Measurements from ENCODE around the gene AMOTL1. TPM values are rescaled to one million over a fixed set of nuclear protein-coding genes. Genes with fewer than 3 reads are reported as not detected.

Gene AMOTL1
- polyA plus RNA-seq, 2 donors, result 11.3 to 15.4 TPM

GRCh38 chr11:94920311-94920710 lies 152.2 kb downstream of the AMOTL1 start:
- H3K36me3 ChIP-seq (ENCODE audit: control insufficient read depth in 2 of 2, insufficient read depth in 2 of 2, low read length in 1 of 2), result no peaks in the 10 kb centered on the region
- no peaks in the 10 kb centered on the region for H3K27me3 ChIP-seq (ENCODE audit: control insufficient read depth in 1 of 2, insufficient read depth in 2 of 2, low read length in 2 of 2)
- no peak overlapping the region for H3K4me3 ChIP-seq (ENCODE audit: low read depth in 1 of 2, low read length in 2 of 2)
- no peaks in the 10 kb centered on the region for H3K4me1 ChIP-seq (ENCODE audit: control insufficient read depth in 2 of 2, insufficient read depth in 2 of 2, low read length in 1 of 2)
- no peaks in the 10 kb centered on the region for H3K9me3 ChIP-seq (ENCODE audit: control insufficient read depth in 2 of 2, insufficient read depth in 1 of 2, low read depth in 1 of 2, low read length in 1 of 2)
- no peak overlapping the region for H3K27ac ChIP-seq (ENCODE audit: low read depth in 2 of 2, low read length in 1 of 2)

GRCh38 chr11:94922321-94923003 lies 154.3 kb downstream of the AMOTL1 start:
- WGBS, 2 donors, result 72 to 81% methylated on average over 5 of the region's 5 CpGs
- no peaks in the 10 kb centered on the region for H3K36me3 ChIP-seq (ENCODE audit: control insufficient read depth in 2 of 2, insufficient read depth in 2 of 2, low read length in 1 of 2)
- H3K4me1 ChIP-seq (ENCODE audit: control insufficient read depth in 2 of 2, insufficient read depth in 2 of 2, low read length in 1 of 2), result peaks cover 0 to 6% of the 10 kb centered on the region in 2 donors

GRCh38 chr11:94923004-94923334 lies 154.8 kb downstream of the AMOTL1 start:
- WGBS, 2 donors, result 93 to 95% methylated on average over 2 of the region's 2 CpGs
- H3K9me3 ChIP-seq (ENCODE audit: control insufficient read depth in 2 of 2, insufficient read depth in 1 of 2, low read depth in 1 of 2, low read length in 1 of 2), result no peaks in the 10 kb centered on the region
- no peak overlapping the region for H3K27ac ChIP-seq (ENCODE audit: low read depth in 2 of 2, low read length in 1 of 2)
- no peaks in the 10 kb centered on the region for H3K36me3 ChIP-seq (ENCODE audit: control insufficient read depth in 2 of 2, insufficient read depth in 2 of 2, low read length in 1 of 2)
- no peaks in the 10 kb centered on the region for H3K27me3 ChIP-seq (ENCODE audit: control insufficient read depth in 1 of 2, insufficient read depth in 2 of 2, low read length in 2 of 2)
- H3K4me3 ChIP-seq (ENCODE audit: low read depth in 1 of 2, low read length in 2 of 2), result no peak overlapping the region
- peaks cover 0 to 9% of the 10 kb centered on the region in 2 donors for H3K4me1 ChIP-seq (ENCODE audit: control insufficient read depth in 2 of 2, insufficient read depth in 2 of 2, low read length in 1 of 2)

More at GRCh38 chr11:94922321-94923003, 154.3 kb downstream of the AMOTL1 start:
- Histone ChIP-seq H3K9me3 (ENCODE audit: control insufficient read depth in 2 of 2, insufficient read depth in 1 of 2, low read depth in 1 of 2, low read length in 1 of 2) (no peaks in the 10 kb centered on the region), H3K27ac (ENCODE audit: low read depth in 2 of 2, low read length in 1 of 2) (no peak overlapping the region), H3K4me3 (ENCODE audit: low read depth in 1 of 2, low read length in 2 of 2) (no peak overlapping the region), H3K27me3 (ENCODE audit: control insufficient read depth in 1 of 2, insufficient read depth in 2 of 2, low read length in 2 of 2) (no peaks in the 10 kb centered on the region)

GRCh38 chr11:94924171-94924572 lies 156.0 kb downstream of the AMOTL1 start:
- Histone ChIP-seq H3K9me3 (ENCODE audit: control insufficient read depth in 2 of 2, insufficient read depth in 1 of 2, low read depth in 1 of 2, low read length in 1 of 2) (no peaks in the 10 kb centered on the region), H3K4me1 (ENCODE audit: control insufficient read depth in 2 of 2, insufficient read depth in 2 of 2, low read length in 1 of 2) (peaks cover 0 to 9% of the 10 kb centered on the region in 2 donors), H3K36me3 (ENCODE audit: control insufficient read depth in 2 of 2, insufficient read depth in 2 of 2, low read length in 1 of 2) (no peaks in the 10 kb centered on the region), H3K27me3 (ENCODE audit: control insufficient read depth in 1 of 2, insufficient read depth in 2 of 2, low read length in 2 of 2) (no peaks in the 10 kb centered on the region), H3K4me3 (ENCODE audit: low read depth in 1 of 2, low read length in 2 of 2) (no peak overlapping the region), H3K27ac (ENCODE audit: low read depth in 2 of 2, low read length in 1 of 2) (no peak overlapping the region)
- WGBS, 2 donors, result 57 to 59% methylated on average over 6 of the region's 6 CpGs

GRCh38 chr11:94924612-94925011 lies 156.5 kb downstream of the AMOTL1 start:
- H3K9me3 ChIP-seq (ENCODE audit: control insufficient read depth in 2 of 2, insufficient read depth in 1 of 2, low read depth in 1 of 2, low read length in 1 of 2), result no peaks in the 10 kb centered on the region
- H3K27ac ChIP-seq (ENCODE audit: low read depth in 2 of 2, low read length in 1 of 2), result peak overlapping the region; percentile 60 to 68
- 52 to 53% methylated on average over 5 of the region's 5 CpGs for WGBS, 2 donors
- H3K27me3 ChIP-seq (ENCODE audit: control insufficient read depth in 1 of 2, insufficient read depth in 2 of 2, low read length in 2 of 2), result no peaks in the 10 kb centered on the region
- no peaks in the 10 kb centered on the region for H3K36me3 ChIP-seq (ENCODE audit: control insufficient read depth in 2 of 2, insufficient read depth in 2 of 2, low read length in 1 of 2)
- H3K4me3 ChIP-seq (ENCODE audit: low read depth in 1 of 2, low read length in 2 of 2), result no peak overlapping the region
- peaks cover 0 to 9% of the 10 kb centered on the region in 2 donors for H3K4me1 ChIP-seq (ENCODE audit: control insufficient read depth in 2 of 2, insufficient read depth in 2 of 2, low read length in 1 of 2)

- peak overlapping the region; percentile 21 to 42 for H3K27ac ChIP-seq (ENCODE audit: low read depth in 2 of 2, low read length in 1 of 2)
- WGBS, 2 donors, result 50 to 60% methylated on average over 7 of the region's 7 CpGs
Measured at GRCh38 chr11:94925422-94926270, 157.5 kb downstream of the AMOTL1 start.

GRCh38 chr11:94926271-94926625 lies 158.1 kb downstream of the AMOTL1 start:
- Histone ChIP-seq H3K4me1 (ENCODE audit: control insufficient read depth in 2 of 2, insufficient read depth in 2 of 2, low read length in 1 of 2) (peaks cover 0 to 9% of the 10 kb centered on the region in 2 donors), H3K36me3 (ENCODE audit: control insufficient read depth in 2 of 2, insufficient read depth in 2 of 2, low read length in 1 of 2) (no peaks in the 10 kb centered on the region), H3K4me3 (ENCODE audit: low read depth in 1 of 2, low read length in 2 of 2) (no peak overlapping the region), H3K27ac (ENCODE audit: low read depth in 2 of 2, low read length in 1 of 2) (peak overlapping the region; percentile 21 to 42), H3K9me3 (ENCODE audit: control insufficient read depth in 2 of 2, insufficient read depth in 1 of 2, low read depth in 1 of 2, low read length in 1 of 2) (no peaks in the 10 kb centered on the region), H3K27me3 (ENCODE audit: control insufficient read depth in 1 of 2, insufficient read depth in 2 of 2, low read length in 2 of 2) (no peaks in the 10 kb centered on the region)

More at GRCh38 chr11:94925422-94926270, 157.5 kb downstream of the AMOTL1 start:
- Histone ChIP-seq H3K4me1 (ENCODE audit: control insufficient read depth in 2 of 2, insufficient read depth in 2 of 2, low read length in 1 of 2) (peaks cover 0 to 9% of the 10 kb centered on the region in 2 donors), H3K4me3 (ENCODE audit: low read depth in 1 of 2, low read length in 2 of 2) (no peak overlapping the region), H3K36me3 (ENCODE audit: control insufficient read depth in 2 of 2, insufficient read depth in 2 of 2, low read length in 1 of 2) (no peaks in the 10 kb centered on the region), H3K27me3 (ENCODE audit: control insufficient read depth in 1 of 2, insufficient read depth in 2 of 2, low read length in 2 of 2) (no peaks in the 10 kb centered on the region), H3K9me3 (ENCODE audit: control insufficient read depth in 2 of 2, insufficient read depth in 1 of 2, low read depth in 1 of 2, low read length in 1 of 2) (no peaks in the 10 kb centered on the region)

Other genes with a start within 250 kb of the AMOTL1 start
- under 1 TPM; 0.61 to 0.75 TPM for gene FUT4, start 224.4 kb upstream of the AMOTL1 start, polyA plus RNA-seq
- 1 to 10 TPM in 1 of 2 donors, under 1 TPM in 1; 0.88 to 1.8 TPM for gene PIWIL4, start 201.0 kb upstream of the AMOTL1 start, polyA plus RNA-seq
- 10 to 100 TPM; 44.8 to 89.7 TPM for gene CWC15, start 205.2 kb downstream of the AMOTL1 start, polyA plus RNA-seq
- under 1 TPM; 0.14 to 0.31 TPM for gene KDM4D, start 205.4 kb downstream of the AMOTL1 start, polyA plus RNA-seq